ENCODE results near the gene EXO1. TPM values are rescaled to one million over a fixed set of nuclear protein-coding genes. Genes with fewer than 3 reads are reported as not detected.
A peak's percentile ranks its signal among the peaks of the same experiment; 100 is the strongest.
"Not testable (repeated sequence)": the region's sequence is repeated elsewhere in the genome, so short reads cannot be mapped to it uniquely, and the experiment has no call there.

Gene EXO1
- total RNA-seq, 1 donor = 37.2 TPM

DNA sequence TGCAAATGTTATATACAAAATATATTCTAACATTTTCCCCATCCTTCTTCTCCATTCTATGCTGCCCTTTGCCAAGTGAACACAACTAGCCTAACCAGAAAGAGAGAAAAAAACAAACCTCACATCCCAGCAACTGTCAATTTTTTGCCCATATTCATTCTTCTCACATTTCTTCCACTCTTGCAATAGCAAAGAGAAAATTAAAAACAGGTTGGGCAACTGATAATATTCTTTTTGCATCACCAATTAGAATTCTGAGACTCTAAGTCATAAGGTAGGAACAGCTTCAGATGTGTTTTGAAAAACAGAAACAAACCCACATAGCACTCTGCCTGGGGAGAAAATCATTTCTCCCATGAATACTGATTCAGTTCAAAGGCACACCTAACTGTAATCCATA, 25.2 kb upstream of the EXO1 start:
- DNase-seq (ENCODE audit: low read depth) = no peak
- TF ChIP-seq, protein P1, sequence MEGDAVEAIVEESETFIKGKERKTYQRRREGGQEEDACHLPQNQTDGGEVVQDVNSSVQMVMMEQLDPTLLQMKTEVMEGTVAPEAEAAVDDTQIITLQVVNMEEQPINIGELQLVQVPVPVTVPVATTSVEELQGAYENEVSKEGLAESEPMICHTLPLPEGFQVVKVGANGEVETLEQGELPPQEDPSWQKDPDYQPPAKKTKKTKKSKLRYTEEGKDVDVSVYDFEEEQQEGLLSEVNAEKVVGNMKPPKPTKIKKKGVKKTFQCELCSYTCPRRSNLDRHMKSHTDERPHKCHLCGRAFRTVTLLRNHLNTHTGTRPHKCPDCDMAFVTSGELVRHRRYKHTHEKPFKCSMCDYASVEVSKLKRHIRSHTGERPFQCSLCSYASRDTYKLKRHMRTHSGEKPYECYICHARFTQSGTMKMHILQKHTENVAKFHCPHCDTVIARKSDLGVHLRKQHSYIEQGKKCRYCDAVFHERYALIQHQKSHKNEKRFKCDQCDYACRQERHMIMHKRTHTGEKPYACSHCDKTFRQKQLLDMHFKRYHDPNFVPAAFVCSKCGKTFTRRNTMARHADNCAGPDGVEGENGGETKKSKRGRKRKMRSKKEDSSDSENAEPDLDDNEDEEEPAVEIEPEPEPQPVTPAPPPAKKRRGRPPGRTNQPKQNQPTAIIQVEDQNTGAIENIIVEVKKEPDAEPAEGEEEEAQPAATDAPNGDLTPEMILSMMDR (IDR thresholded peaks at IDR 0.05; ENCODE audit: insufficient read depth, low read length) = no peak
- no peak overlapping the region for H3K4me3 ChIP-seq (ENCODE audit: low read depth, low read length)

DNA sequence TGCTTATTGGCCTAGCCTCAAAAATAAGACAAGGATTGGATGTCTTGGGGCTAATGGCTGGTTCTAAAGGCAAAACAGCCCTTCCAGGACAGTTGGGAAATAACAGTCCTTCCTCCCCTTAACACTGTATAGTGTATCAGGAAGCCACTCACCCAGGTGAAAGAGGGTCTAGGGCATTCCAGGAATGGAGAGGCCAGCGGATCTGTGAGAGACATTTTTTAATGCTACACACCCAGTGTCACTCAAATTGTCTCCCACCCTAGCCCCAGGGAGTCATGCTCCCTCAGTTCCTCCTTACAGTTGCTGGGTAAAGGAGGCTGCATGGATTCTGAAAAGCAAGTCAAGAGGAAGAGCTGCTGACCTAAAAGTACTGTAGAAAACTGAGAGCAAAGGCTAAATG, 24.1 kb upstream of the EXO1 start:
- no peak for DNase-seq (ENCODE audit: low read depth)
- TF ChIP-seq, protein P1 (IDR thresholded peaks at IDR 0.05; ENCODE audit: insufficient read depth, low read length) = no peak
- H3K4me3 ChIP-seq (ENCODE audit: low read depth, low read length) = no peak overlapping the region

DNA sequence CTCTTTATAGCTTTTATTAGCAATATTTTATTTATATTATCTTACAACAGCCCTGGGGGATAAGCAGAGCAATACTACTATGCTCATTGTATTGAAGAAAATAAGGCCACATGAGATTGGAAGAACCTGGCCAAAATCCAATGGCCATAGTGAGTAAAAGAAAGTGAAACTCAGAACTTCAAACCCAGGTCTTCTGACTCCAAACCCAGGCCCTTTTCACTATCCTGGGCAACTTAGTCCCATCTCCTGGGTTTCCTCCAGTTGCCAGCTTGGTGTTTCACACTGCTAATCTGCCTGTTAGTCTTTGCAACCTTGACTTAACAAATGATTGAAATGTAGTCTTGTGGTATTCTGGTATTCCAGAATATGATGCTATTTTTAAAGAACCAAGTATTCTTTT, 22.4 kb upstream of the EXO1 start:
- peak; percentile 66 for DNase-seq (ENCODE audit: low read depth)
- TF ChIP-seq, protein P1 (IDR thresholded peaks at IDR 0.05; ENCODE audit: insufficient read depth, low read length) = no peak

GRCh38 chr1:241826613-241827012, 21.4 kb upstream of the EXO1 start:
- not testable (repeated sequence) for DNase-seq (ENCODE audit: low read depth)

More for the DNA sequence above, 22.4 kb upstream of the EXO1 start:
- H3K4me3 ChIP-seq (ENCODE audit: low read depth, low read length) = no peak overlapping the region

DNA sequence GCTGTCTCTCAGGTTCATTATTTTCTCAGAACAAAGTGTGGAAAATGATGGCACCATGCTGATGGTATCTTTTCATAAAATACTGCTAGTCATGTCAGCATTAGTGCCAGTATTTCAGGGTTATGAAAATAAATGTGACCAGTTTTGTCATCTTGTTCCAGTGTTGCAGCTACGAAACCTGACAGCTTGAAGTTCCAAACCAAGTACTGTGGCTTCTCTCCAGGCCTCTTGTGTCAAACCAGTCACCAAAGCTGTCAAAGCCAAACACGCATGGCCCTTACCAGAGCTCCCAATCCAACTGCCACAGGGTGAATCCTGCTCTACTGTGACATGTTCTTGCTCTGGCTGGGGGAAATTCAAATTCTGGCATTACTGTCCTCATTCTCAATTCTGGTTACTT, 20.7 kb upstream of the EXO1 start:
- no peak overlapping the region for H3K4me3 ChIP-seq (ENCODE audit: low read depth, low read length)
- DNase-seq (ENCODE audit: low read depth) = no peak
- TF ChIP-seq, protein P1 (IDR thresholded peaks at IDR 0.05; ENCODE audit: insufficient read depth, low read length) = no peak

More at GRCh38 chr1:241826613-241827012, 21.4 kb upstream of the EXO1 start:
- not testable (repeated sequence) for H3K4me3 ChIP-seq (ENCODE audit: low read depth, low read length)

DNA sequence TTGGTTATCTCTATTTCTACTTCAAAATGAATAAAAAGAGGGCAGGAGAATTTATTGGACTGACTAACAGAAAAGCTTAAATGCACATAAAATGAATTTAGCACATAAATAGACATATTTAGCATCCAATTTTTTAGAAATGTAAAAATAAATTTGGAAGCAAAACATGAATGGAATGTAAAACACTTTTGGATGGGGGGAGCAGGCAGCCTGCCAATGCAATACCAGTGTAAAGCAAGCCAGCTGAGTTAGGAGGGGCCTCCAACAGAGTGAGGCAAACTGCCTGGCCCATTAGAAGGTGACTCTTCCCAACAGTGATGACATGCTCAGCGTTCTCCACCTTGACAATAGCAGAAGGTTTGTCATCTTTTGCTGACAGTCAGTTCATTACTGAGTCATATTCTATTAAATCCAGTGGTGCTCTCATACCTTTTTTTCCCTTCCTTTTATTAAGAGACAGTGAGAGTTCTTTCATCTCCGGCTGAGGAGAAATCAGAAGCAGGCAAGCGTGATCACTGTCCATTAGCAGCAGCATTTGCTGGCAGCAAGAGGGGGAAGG, 19.5 kb upstream of the EXO1 start:
- H3K4me3 ChIP-seq (ENCODE audit: low read depth, low read length) = no peak overlapping the region
- TF ChIP-seq, protein P1 (IDR thresholded peaks at IDR 0.05; ENCODE audit: insufficient read depth, low read length) = no peak
- DNase-seq (ENCODE audit: low read depth) = peak; percentile 65

DNA sequence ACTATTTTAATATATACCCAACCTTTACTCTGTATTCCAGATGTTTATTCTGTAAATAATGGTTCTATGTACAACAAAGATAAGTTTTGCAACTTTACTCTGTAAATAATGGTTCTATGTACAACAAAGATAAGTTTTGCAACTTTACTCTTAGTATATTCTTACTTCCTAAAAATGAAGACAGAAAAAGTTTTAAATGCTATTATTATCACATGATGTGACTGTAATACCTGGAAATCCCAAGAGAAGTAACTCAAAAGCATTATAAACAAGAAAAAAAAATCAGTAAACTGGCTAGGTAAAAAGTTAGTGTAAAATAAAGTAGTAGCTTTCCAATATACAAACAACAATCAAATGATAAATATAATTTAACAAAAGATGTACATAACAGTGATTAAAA, 18.5 kb upstream of the EXO1 start:
- H3K4me3 ChIP-seq (ENCODE audit: low read depth, low read length) = no peak overlapping the region
- no peak for DNase-seq (ENCODE audit: low read depth)
- TF ChIP-seq, protein P1 (IDR thresholded peaks at IDR 0.05; ENCODE audit: insufficient read depth, low read length) = no peak

Data from fibroblast of the aortic adventitia (primary cell).